Mammary epithelial cell (primary cell): Measurements from ENCODE around the gene IST1.

Source experiments
- EZH2 ChIP-seq: IDR thresholded peaks from 2 replicates; pipeline ENCODE4 v1.6.1; 2012; ENCODE audit warnings: low read length, inconsistent platforms, borderline replicate concordance
- TF ChIP-seq, protein P1 (sequence below), 2 donors: IDR thresholded peaks in 1 of 2; conservative IDR thresholded peaks in 1 of 2; 2 replicates each; pipeline ENCODE4 v1.5.1; 2011 to 2012; ENCODE audit warnings: inconsistent platforms in 2 of 2, low read length in 2 of 2, mild to moderate bottlenecking in 2 of 2, control low read depth in 1 of 2, low read depth in 1 of 2; ENCODE audit not compliant: insufficient read depth in 1 of 2; ENCODE audit errors: extremely low read depth in 1 of 2

DNA sequence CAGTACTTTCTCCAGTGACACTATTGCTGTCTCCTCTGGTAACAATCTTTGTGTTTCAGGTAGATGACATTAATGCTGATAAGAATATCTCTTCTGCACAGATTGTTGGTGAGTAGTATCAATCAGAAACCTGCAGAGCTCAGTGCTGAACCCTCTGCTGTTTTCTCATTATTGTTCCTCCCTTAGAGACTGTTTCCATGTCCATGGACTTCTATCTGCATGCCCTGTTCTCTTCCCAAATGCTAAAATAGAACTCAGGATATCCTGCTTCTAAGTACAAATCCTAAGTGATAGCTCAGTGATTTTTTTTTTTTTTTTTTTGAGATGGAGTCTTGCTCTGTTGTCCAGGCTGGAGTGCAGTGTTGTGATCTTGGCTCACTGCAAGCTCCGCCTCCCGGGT is 29.4 kb downstream of the IST1 start:
- TF ChIP-seq, protein P1, sequence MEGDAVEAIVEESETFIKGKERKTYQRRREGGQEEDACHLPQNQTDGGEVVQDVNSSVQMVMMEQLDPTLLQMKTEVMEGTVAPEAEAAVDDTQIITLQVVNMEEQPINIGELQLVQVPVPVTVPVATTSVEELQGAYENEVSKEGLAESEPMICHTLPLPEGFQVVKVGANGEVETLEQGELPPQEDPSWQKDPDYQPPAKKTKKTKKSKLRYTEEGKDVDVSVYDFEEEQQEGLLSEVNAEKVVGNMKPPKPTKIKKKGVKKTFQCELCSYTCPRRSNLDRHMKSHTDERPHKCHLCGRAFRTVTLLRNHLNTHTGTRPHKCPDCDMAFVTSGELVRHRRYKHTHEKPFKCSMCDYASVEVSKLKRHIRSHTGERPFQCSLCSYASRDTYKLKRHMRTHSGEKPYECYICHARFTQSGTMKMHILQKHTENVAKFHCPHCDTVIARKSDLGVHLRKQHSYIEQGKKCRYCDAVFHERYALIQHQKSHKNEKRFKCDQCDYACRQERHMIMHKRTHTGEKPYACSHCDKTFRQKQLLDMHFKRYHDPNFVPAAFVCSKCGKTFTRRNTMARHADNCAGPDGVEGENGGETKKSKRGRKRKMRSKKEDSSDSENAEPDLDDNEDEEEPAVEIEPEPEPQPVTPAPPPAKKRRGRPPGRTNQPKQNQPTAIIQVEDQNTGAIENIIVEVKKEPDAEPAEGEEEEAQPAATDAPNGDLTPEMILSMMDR (conservative IDR thresholded peaks at IDR 0.05 in 1 of 2, IDR thresholded peaks at IDR 0.05 in 1 of 2; ENCODE audit: extremely low read depth in 1 of 2, insufficient read depth in 1 of 2, low read depth in 1 of 2, low read length in 2 of 2), result no peak
- TF ChIP-seq EZH2, result no peak
